Endothelial cell of umbilical vein (primary cell): ENCODE data around the gene COBLL1. TPM values are rescaled to one million over a fixed set of nuclear protein-coding genes. Genes with fewer than 3 reads are reported as not detected.

Source experiments
- BruUV-seq: library from RNA; stranded (reverse); fragments of 400-500 nt; replicated peaks from 2 replicates; lab custom pipeline; 2021; lab: Mats Ljungman, UMichigan
- CTCF ChIA-PET: fragments of 300-600, 350-600 bp; sonication (Branson Sonifier 250); formaldehyde crosslinking; loops from one replicate; lab custom pipeline; 2021; ENCODE audit warnings: antibody characterized with exemption, inconsistent platforms; lab: Charles Lee
- POLR2A ChIA-PET: fragments of 300-600, 350-600 bp; sonication (Branson Sonifier 250); formaldehyde crosslinking; loops from one replicate; lab custom pipeline; 2021; ENCODE audit warnings: antibody characterized with exemption, inconsistent platforms; lab: Charles Lee
- DNase-seq: peaks from one replicate; pipeline ENCODE4 v3.0.0-alpha.2; 2011; ENCODE audit warnings: low read depth, low spot score
- FAIRE-seq: peaks from 2 replicates; lab custom pipeline; 2011; peaks lifted over from hg19 to GRCh38; lab: Jason Lieb, UNC
- H2AFZ ChIP-seq: 2 replicates; pipeline ENCODE4 v1.6.0; 2012; ENCODE audit warnings: low read depth, low read length, control low read depth, inconsistent platforms
- H3K27ac ChIP-seq: 2 replicates; pipeline ENCODE4 v1.5.1; 2011; ENCODE audit warnings: low read depth, mild to moderate bottlenecking, control low read depth, low read length, moderate library complexity; ENCODE audit not compliant: insufficient read depth
- H3K27me3 ChIP-seq, 2 experiments: 2 replicates each; pipeline versions ENCODE4 v1.6.0 to v1.6.1; 2011; ENCODE audit warnings: low read length in 2 of 2, mixed read lengths in 1 of 2; ENCODE audit not compliant: control insufficient read depth in 2 of 2, insufficient read depth in 2 of 2
- H3K36me3 ChIP-seq, 2 experiments: 2 replicates in 1 of 2; 3 replicates in 1 of 2; pipeline ENCODE4 v1.5.1; 2011; ENCODE audit warnings: low read length in 2 of 2, mild to moderate bottlenecking in 1 of 2, moderate library complexity in 1 of 2; ENCODE audit not compliant: control insufficient read depth in 2 of 2, insufficient read depth in 2 of 2; ENCODE audit errors: extremely low read depth in 1 of 2
- H3K4me1 ChIP-seq: 3 replicates; pipeline ENCODE4 v1.5.1; 2011; ENCODE audit warnings: mild to moderate bottlenecking, low read length; ENCODE audit not compliant: control insufficient read depth, insufficient read depth; ENCODE audit errors: extremely low read depth
- H3K4me2 ChIP-seq: 2 replicates; pipeline ENCODE4 v1.6.1; 2011; ENCODE audit warnings: low read length, control low read depth, mixed read lengths; ENCODE audit not compliant: insufficient read depth
- H3K4me3 ChIP-seq, 3 experiments: fragments of 200-600 bp in 1 of 3; sonication (generic), shearing (Covaris generic) in 1 of 3; replicated peaks in 1 of 3; 2 replicates each; pipeline ENCODE4 v1.5.1; 2011 to 2016; ENCODE audit warnings: control low read depth in 3 of 3, low read length in 3 of 3, mild to moderate bottlenecking in 2 of 3, inconsistent platforms in 1 of 3, low read depth in 1 of 3, moderate library complexity in 1 of 3; ENCODE audit not compliant: insufficient read depth in 1 of 3
- H3K79me2 ChIP-seq: 2 replicates; pipeline ENCODE4 v1.6.0; 2012; ENCODE audit warnings: low read length, inconsistent platforms; ENCODE audit not compliant: control insufficient read depth, insufficient read depth
- H3K9ac ChIP-seq: replicated peaks from 2 replicates; pipeline ENCODE3; 2011; ENCODE audit warnings: low read length, control low read depth; ENCODE audit not compliant: insufficient read depth; ENCODE audit errors: extremely low read depth
- H3K9me1 ChIP-seq: replicated peaks from 3 replicates; pipeline ENCODE4 v1.6.0; 2011; ENCODE audit warnings: mild to moderate bottlenecking, low read length; ENCODE audit not compliant: control insufficient read depth, insufficient read depth; ENCODE audit errors: extremely low read depth
- H3K9me3 ChIP-seq: replicated peaks from 2 replicates; pipeline ENCODE4 v1.5.1; 2012; ENCODE audit warnings: low read length, inconsistent platforms; ENCODE audit not compliant: control insufficient read depth, insufficient read depth
- H4K20me1 ChIP-seq: replicated peaks from 2 replicates; pipeline ENCODE3; 2011; ENCODE audit warnings: mild to moderate bottlenecking, low read length; ENCODE audit not compliant: control insufficient read depth, insufficient read depth; ENCODE audit errors: extremely low read depth
- CTCF ChIP-seq, 2 donors: IDR thresholded peaks; 1 replicate in 1 of 2; 2 replicates in 1 of 2; pipeline ENCODE4 v1.5.1; 2011; ENCODE audit warnings: low read length in 2 of 2, mild to moderate bottlenecking in 2 of 2, moderate library complexity in 2 of 2, control low read depth in 1 of 2, inconsistent platforms in 1 of 2, low read depth in 1 of 2; ENCODE audit not compliant: insufficient read depth in 1 of 2; ENCODE audit errors: extremely low read depth in 1 of 2
- EZH2 ChIP-seq: IDR thresholded peaks from 2 replicates; pipeline ENCODE4 v1.6.1; 2012; ENCODE audit warnings: borderline replicate concordance, low read depth, mild to moderate bottlenecking, moderate library complexity, low read length, inconsistent platforms; ENCODE audit not compliant: severe bottlenecking
- FOS ChIP-seq: IDR thresholded peaks from 2 replicates; pipeline ENCODE4 v1.6.1; 2011; ENCODE audit warnings: mild to moderate bottlenecking, low read length, moderate library complexity, borderline replicate concordance; ENCODE audit not compliant: insufficient read depth
- GATA2 ChIP-seq: IDR thresholded peaks from 2 replicates; pipeline ENCODE4 v1.7.0; 2011; ENCODE audit warnings: low read depth, mild to moderate bottlenecking, moderate library complexity, mixed read lengths, low read length; ENCODE audit not compliant: insufficient read length, insufficient read depth
- JUN ChIP-seq: IDR thresholded peaks from 2 replicates; pipeline ENCODE4 v1.6.1; 2011; ENCODE audit warnings: borderline replicate concordance, low read depth; ENCODE audit not compliant: insufficient read length, insufficient read depth
- MAX ChIP-seq: IDR thresholded peaks from 2 replicates; pipeline ENCODE4 v1.6.1; 2011; ENCODE audit not compliant: insufficient read depth, insufficient read length
- MYC ChIP-seq: IDR thresholded peaks from one replicate; pipeline ENCODE4 v1.6.1; 2011; ENCODE audit warnings: mild to moderate bottlenecking, low read depth, low read length
- POLR2A ChIP-seq: IDR thresholded peaks from 2 replicates; pipeline ENCODE4 v1.6.1; 2012; ENCODE audit warnings: low read depth, mild to moderate bottlenecking, control low read depth, low read length
- POLR2AphosphoS5 ChIP-seq: IDR thresholded peaks from 2 replicates; pipeline ENCODE4 v1.6.1; 2012; ENCODE audit warnings: low read depth, mild to moderate bottlenecking, control low read depth, low read length, moderate library complexity; ENCODE audit not compliant: insufficient read depth
- dilution Hi-C: fragments of 300-500 bp; cut with MboI; formaldehyde crosslinking; loops from one replicate; pipeline ENCODE4 v1.15.0; 2019; ENCODE audit warnings: low sequenced_read_pairs; ENCODE audit not compliant: extremely low pct_ligation_motif_present
- intact Hi-C: fragments of 100-400 bp; cut with micrococcal nuclease; formaldehyde crosslinking; loops from one replicate; pipeline ENCODE4 v1.10.0; 2022
- polyA plus RNA-seq, 4 experiments: library from polyadenylated mRNA; depleted of rRNA in 3 of 4; stranded (reverse) in 3 of 4; unstranded in 1 of 4; fragments of >200 nt; gene quantifications; 2 replicates each; pipeline versions ENCODE4 v1.2.1 to v1.2.3, GENCODE V29; 2011 to 2012; ENCODE audit warnings: missing spikeins in 1 of 4
- total RNA-seq: library from RNA; stranded (reverse); gene quantifications from 2 replicates; pipeline ENCODE4 v1.2.3, GENCODE V29; 2021

Gene COBLL1
- total and polyA plus RNA-seq, 2 donors (not counting 3 experiments of a cell fraction or from before 2014, with no cell fraction given) = 9.1 to 38.4 TPM

GRCh38 chr2:164742738-164743317 lies 98.8 kb downstream of the COBLL1 start:
- ChIA-PET CTCF (interaction anchor here (1.0 to 1.6 kb wide), 3 partner anchors 99 to 250 kb away, joined by 4 to 5 read pairs (median 4); partner anchors contain the start of gene COBLL1), POLR2A (no interaction called here)
- dilution Hi-C loops = no loop called here

More at GRCh38 chr2:164742738-164743317, 98.8 kb downstream of the COBLL1 start:
- intact Hi-C loops = no loop called here
- no peak for DNase-seq
- no peak overlapping the region for H3K4me2 ChIP-seq
- no peak overlapping the region for H2AFZ ChIP-seq
- no peaks in the 10 kb centered on the region for H3K9me3 ChIP-seq
- no peak for FAIRE-seq
- no peak overlapping the region for H3K9ac ChIP-seq
- no peaks in the 10 kb centered on the region for H4K20me1 ChIP-seq
- no peak for TF ChIP-seq JUN
- TF ChIP-seq GATA2 = no peak
- no peak for TF ChIP-seq EZH2
- no peak for TF ChIP-seq MYC
- TF ChIP-seq POLR2A = no peak
- TF ChIP-seq FOS = no peak
- TF ChIP-seq CTCF (IDR thresholded peaks at IDR 0.05; ENCODE audit: extremely low read depth in 1 of 2, insufficient read depth in 1 of 2, low read depth in 1 of 2, low read length in 2 of 2) = no peak
- no peak for TF ChIP-seq MAX
- no peak for TF ChIP-seq POLR2AphosphoS5
- H3K36me3 ChIP-seq = no peaks in the 10 kb centered on the region
- no peak overlapping the region for H3K27ac ChIP-seq
- H3K79me2 ChIP-seq = peaks cover 3% of the 10 kb centered on the region
- BruUV-seq = no TSS peak
- H3K9me1 ChIP-seq = no peaks in the 10 kb centered on the region
- H3K27me3 ChIP-seq = no peaks in the 10 kb centered on the region
- H3K4me3 ChIP-seq = no peak overlapping the region
- peaks cover 17% of the 10 kb centered on the region for H3K4me1 ChIP-seq
